ENCODE measurements around the gene AP3B1. TPM values are rescaled to one million over a fixed set of nuclear protein-coding genes. Genes with fewer than 3 reads are reported as not detected.

AP3B1 gene
- total and polyA plus RNA-seq, 4 experiments from 2014 or later: 18.2 to 36.9 (median 31.7) TPM

DNA sequence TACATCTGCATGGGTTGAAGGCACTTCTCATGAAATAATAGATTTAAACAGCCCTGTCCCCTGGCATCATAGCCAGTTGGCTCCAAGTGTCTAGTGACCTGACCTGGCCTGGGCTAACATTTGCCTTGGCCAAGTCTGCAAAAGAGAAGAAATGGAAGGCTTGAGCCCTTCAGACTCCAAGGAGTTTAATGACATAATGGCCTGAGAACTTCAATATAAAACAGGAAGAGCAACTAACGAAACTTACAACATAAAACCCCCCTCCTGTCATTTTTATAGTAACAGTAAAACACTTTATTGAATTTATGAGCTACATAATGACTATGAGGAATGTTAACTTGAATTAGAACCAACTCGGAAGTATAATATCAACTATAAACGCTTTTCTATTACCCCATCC lies 299.6 kb downstream of the AP3B1 start:
- POLR2A ChIA-PET (ENCODE audit: partially characterized antibody): no interaction called here

DNA sequence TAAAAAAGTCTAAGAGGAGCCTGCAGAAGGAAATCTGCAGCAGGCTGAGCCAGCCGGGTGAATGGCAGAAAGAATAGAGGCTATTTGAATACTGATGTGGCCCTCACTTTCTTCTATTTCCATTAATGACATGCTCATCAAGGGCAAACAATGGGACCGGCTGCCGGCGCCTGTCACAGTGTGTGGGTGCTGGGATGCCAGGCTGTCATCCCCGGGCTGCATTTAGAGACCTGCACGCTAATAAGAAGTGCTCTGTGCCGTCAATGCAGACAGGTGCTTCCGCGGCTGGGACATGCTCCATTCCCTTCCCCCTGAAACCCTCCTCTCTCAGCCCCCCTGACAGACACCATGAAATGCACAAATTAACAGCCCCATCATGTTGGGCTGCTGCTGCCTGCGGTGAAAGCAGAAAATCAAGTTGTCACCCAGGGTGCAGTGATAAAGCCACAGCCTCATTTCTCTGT lies 300.6 kb downstream of the AP3B1 start:
- no peak overlapping the region for H3K27ac Mint-ChIP-seq
- Histone ChIP-seq H3K27ac (ENCODE audit: low read depth, low read length) (no peak overlapping the region), H3K9me3 (ENCODE audit: control insufficient read depth in 1 of 2, low read length in 2 of 2) (no peaks in the 10 kb centered on the region), H3K4me3 (ENCODE audit: low read length in 2 of 2) (no peak overlapping the region), H3K36me3 (ENCODE audit: insufficient read depth, low read length) (no peaks in the 10 kb centered on the region), H3K4me1 (ENCODE audit: insufficient read depth, low read length) (no peaks in the 10 kb centered on the region), H3K27me3 (ENCODE audit: insufficient read depth, low read length) (no peaks in the 10 kb centered on the region)
- intact Hi-C loops (cut with micrococcal nuclease): no loop called here
- ChIA-PET POLR2A (ENCODE audit: partially characterized antibody) (no interaction called here), CTCF (ENCODE audit: partially characterized antibody) (no interaction called here)
- H3K9me3 Mint-ChIP-seq: peaks cover 0 to 1% (median 0%) of the 10 kb centered on the region in 8 donors
- no peak overlapping the region for H3K4me3 Mint-ChIP-seq
- no peaks in the 10 kb centered on the region for H3K27me3 Mint-ChIP-seq
- H3K4me1 Mint-ChIP-seq: no peaks in the 10 kb centered on the region
- no peak for DNase-seq
- peaks cover 25 to 29% of the 10 kb centered on the region in 2 donors for H3K36me3 Mint-ChIP-seq

More for the DNA sequence above, 299.6 kb downstream of the AP3B1 start:
- Mint-ChIP-seq H3K4me3 (no peak overlapping the region), H3K36me3 (peaks cover 32 to 36% of the 10 kb centered on the region in 2 donors), H3K27me3 (no peaks in the 10 kb centered on the region), H3K9me3 (peaks cover 0 to 1% (median 0%) of the 10 kb centered on the region in 8 donors), H3K4me1 (no peaks in the 10 kb centered on the region), H3K27ac (peak overlapping the region in 1 of 7 donors; percentile 8)
- no peaks in the 10 kb centered on the region for H3K4me1 ChIP-seq (ENCODE audit: insufficient read depth, low read length)
- no peak overlapping the region for H3K4me3 ChIP-seq (ENCODE audit: low read length in 2 of 2)
- no peak for DNase-seq
- no peaks in the 10 kb centered on the region for H3K27me3 ChIP-seq (ENCODE audit: insufficient read depth, low read length)
- no peaks in the 10 kb centered on the region for H3K9me3 ChIP-seq (ENCODE audit: control insufficient read depth in 1 of 2, low read length in 2 of 2)
- H3K36me3 ChIP-seq (ENCODE audit: insufficient read depth, low read length): no peaks in the 10 kb centered on the region
- CTCF ChIA-PET (ENCODE audit: partially characterized antibody): no interaction called here
- no peak overlapping the region for H3K27ac ChIP-seq (ENCODE audit: low read depth, low read length)
- intact Hi-C loops (cut with micrococcal nuclease): no loop called here

DNA sequence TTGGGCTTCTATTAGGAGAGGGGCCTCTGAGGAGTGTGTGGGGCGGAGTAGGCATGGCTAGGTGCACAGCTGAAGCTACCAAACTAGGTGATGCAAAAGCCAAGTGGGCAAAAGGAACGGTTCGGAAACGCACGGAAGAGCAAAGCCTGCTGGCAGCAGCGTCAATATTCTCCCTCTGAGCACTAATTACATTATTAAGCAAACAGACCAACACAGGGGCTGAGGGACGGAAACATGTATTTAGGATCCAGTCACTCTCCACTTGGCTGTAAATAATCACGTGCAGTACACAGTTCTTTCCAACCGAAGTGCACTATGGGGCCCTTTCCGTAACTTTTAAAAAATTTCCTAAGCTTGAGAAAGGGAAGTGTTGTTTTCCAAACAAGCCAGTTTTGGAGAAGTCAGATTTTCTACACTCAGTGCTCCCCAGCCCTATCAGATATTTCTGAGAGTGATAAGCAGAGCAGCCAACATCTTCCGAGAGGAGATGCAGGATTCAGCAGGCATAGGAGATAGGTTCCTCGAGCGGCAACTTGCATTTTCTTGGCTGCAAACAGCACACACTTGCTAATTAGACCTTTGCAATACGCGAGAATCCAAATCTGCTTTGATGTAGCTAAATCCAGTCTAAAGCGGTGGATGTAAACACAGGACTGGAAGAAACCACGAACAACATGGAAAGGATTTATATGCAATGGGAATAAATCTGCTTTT lies 301.2 kb downstream of the AP3B1 start:
- Mint-ChIP-seq H3K27ac (no peak overlapping the region), H3K4me1 (no peaks in the 10 kb centered on the region), H3K36me3 (peaks cover 23 to 24% of the 10 kb centered on the region in 2 donors), H3K27me3 (no peaks in the 10 kb centered on the region), H3K4me3 (no peak overlapping the region), H3K9me3 (peaks cover 0 to 1% (median 0%) of the 10 kb centered on the region in 8 donors)
- Histone ChIP-seq H3K27ac (ENCODE audit: low read depth, low read length) (no peak overlapping the region), H3K9me3 (ENCODE audit: control insufficient read depth in 1 of 2, low read length in 2 of 2) (no peaks in the 10 kb centered on the region), H3K27me3 (ENCODE audit: insufficient read depth, low read length) (no peaks in the 10 kb centered on the region), H3K4me3 (ENCODE audit: low read length in 2 of 2) (no peak overlapping the region), H3K36me3 (ENCODE audit: insufficient read depth, low read length) (no peaks in the 10 kb centered on the region), H3K4me1 (ENCODE audit: insufficient read depth, low read length) (no peaks in the 10 kb centered on the region)
- CTCF ChIA-PET (ENCODE audit: partially characterized antibody): no interaction called here
- intact Hi-C loops (cut with micrococcal nuclease): no loop called here
- no peak for DNase-seq
- POLR2A ChIA-PET (ENCODE audit: partially characterized antibody): no interaction called here

DNA sequence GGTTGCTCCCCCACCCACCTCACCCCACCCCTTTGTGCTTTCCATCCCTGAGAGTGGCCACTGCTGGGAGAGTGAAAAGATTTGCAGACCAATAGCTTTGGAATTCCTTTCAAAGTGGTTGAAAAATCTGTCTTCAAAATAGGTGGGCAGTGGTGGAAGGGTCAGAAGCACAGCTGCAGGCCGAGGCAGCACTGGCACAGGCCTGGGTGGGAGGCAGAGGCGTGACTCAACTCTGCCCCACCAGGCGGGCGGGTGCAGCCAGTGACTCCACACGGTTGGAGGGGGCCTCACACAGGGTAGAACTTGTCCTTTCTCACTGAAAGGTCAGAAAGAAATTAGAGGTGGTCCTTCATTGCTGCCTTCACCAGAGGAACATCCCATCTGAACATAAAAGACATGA lies 303.4 kb downstream of the AP3B1 start:
- Histone ChIP-seq H3K27me3 (ENCODE audit: insufficient read depth, low read length) (no peaks in the 10 kb centered on the region), H3K9me3 (ENCODE audit: control insufficient read depth in 1 of 2, low read length in 2 of 2) (no peaks in the 10 kb centered on the region), H3K4me1 (ENCODE audit: insufficient read depth, low read length) (no peaks in the 10 kb centered on the region), H3K36me3 (ENCODE audit: insufficient read depth, low read length) (no peaks in the 10 kb centered on the region), H3K27ac (ENCODE audit: low read depth, low read length) (no peak overlapping the region), H3K4me3 (ENCODE audit: low read length in 2 of 2) (no peak overlapping the region)
- no peaks in the 10 kb centered on the region for H3K27me3 Mint-ChIP-seq
- CTCF ChIA-PET (ENCODE audit: partially characterized antibody): interaction anchor here (0.6 kb wide), 1 partner anchor 1549 kb away, joined by 3 read pairs; no protein-coding TSS in a partner anchor
- DNase-seq: no peak
- H3K36me3 Mint-ChIP-seq: peaks cover 15 to 17% of the 10 kb centered on the region in 2 donors
- H3K4me1 Mint-ChIP-seq: no peaks in the 10 kb centered on the region
- H3K4me3 Mint-ChIP-seq: no peak overlapping the region
- peaks cover 0 to 1% (median 0%) of the 10 kb centered on the region in 8 donors for H3K9me3 Mint-ChIP-seq
- intact Hi-C loops (cut with micrococcal nuclease): no loop called here
- POLR2A ChIA-PET (ENCODE audit: partially characterized antibody): no interaction called here
- H3K27ac Mint-ChIP-seq: no peak overlapping the region

DNA sequence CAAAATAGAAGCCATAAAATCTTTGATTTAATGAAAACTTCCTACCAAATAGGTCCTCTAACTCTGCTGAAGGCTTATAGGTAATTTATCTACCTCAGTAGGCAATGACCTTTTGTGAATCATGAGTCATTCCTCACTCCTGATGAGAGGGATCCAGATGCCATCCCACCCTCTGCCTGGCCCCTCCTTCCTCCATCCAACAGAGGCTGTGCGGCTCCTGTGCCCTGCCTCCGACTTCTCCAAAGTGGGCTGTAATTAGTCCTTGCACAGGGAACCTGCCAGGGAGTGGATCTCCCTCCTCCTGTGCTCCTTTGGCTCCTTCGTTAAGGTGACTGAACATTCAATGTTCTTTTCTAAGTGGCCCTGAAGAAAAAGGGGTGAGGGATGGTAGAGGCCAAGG lies 304.5 kb downstream of the AP3B1 start:
- intact Hi-C loops (cut with micrococcal nuclease): no loop called here
- Mint-ChIP-seq H3K9me3 (no peaks in the 10 kb centered on the region), H3K4me1 (peaks cover 0 to 1% (median 0%) of the 10 kb centered on the region in 4 donors), H3K27me3 (no peaks in the 10 kb centered on the region), H3K27ac (no peak overlapping the region), H3K4me3 (no peak overlapping the region), H3K36me3 (peaks cover 6 to 10% of the 10 kb centered on the region in 2 donors)
- no peak for DNase-seq
- POLR2A ChIA-PET (ENCODE audit: partially characterized antibody): no interaction called here
- Histone ChIP-seq H3K36me3 (ENCODE audit: insufficient read depth, low read length) (no peaks in the 10 kb centered on the region), H3K9me3 (ENCODE audit: control insufficient read depth in 1 of 2, low read length in 2 of 2) (no peaks in the 10 kb centered on the region), H3K27me3 (ENCODE audit: insufficient read depth, low read length) (no peaks in the 10 kb centered on the region), H3K4me1 (ENCODE audit: insufficient read depth, low read length) (no peaks in the 10 kb centered on the region), H3K27ac (ENCODE audit: low read depth, low read length) (no peak overlapping the region), H3K4me3 (ENCODE audit: low read length in 2 of 2) (no peak overlapping the region)
- CTCF ChIA-PET (ENCODE audit: partially characterized antibody): no interaction called here

DNA sequence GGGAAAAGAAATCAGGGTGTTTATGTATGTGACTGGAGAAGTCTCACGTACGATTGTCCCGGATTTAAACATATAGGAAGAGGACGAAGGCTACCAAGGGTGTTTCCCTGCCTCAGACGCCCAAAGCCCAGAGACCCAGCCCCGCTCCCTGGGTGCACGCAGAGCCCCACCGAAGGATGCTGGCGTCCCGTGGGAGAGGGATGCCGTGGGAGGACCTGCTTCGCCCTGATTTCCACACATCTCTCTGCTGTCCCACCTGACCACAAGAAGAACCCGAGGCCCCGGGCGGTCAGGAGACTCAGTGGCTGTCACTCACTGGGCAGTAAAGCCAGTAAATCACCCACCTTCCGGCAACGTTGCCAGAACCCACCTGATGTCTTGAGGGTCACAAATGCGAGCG lies 306.5 kb downstream of the AP3B1 start:
- H3K27ac Mint-ChIP-seq: no peak overlapping the region
- no peaks in the 10 kb centered on the region for H3K27me3 Mint-ChIP-seq
- H3K36me3 Mint-ChIP-seq: peaks cover 3 to 5% of the 10 kb centered on the region in 2 donors
- H3K4me3 ChIP-seq (ENCODE audit: low read length in 2 of 2): no peak overlapping the region
- H3K9me3 ChIP-seq (ENCODE audit: control insufficient read depth in 1 of 2, low read length in 2 of 2): no peaks in the 10 kb centered on the region
- H3K36me3 ChIP-seq (ENCODE audit: insufficient read depth, low read length): no peaks in the 10 kb centered on the region
- no peaks in the 10 kb centered on the region for H3K27me3 ChIP-seq (ENCODE audit: insufficient read depth, low read length)
- no peaks in the 10 kb centered on the region for H3K4me1 ChIP-seq (ENCODE audit: insufficient read depth, low read length)
- no peak overlapping the region for H3K4me3 Mint-ChIP-seq
- H3K9me3 Mint-ChIP-seq: no peaks in the 10 kb centered on the region
- CTCF ChIA-PET (ENCODE audit: partially characterized antibody): no interaction called here
- H3K27ac ChIP-seq (ENCODE audit: low read depth, low read length): no peak overlapping the region
- POLR2A ChIA-PET (ENCODE audit: partially characterized antibody): no interaction called here
- intact Hi-C loops (cut with micrococcal nuclease): no loop called here
- no peak for DNase-seq
- H3K4me1 Mint-ChIP-seq: peaks cover 0 to 1% (median 0%) of the 10 kb centered on the region in 4 donors

DNA sequence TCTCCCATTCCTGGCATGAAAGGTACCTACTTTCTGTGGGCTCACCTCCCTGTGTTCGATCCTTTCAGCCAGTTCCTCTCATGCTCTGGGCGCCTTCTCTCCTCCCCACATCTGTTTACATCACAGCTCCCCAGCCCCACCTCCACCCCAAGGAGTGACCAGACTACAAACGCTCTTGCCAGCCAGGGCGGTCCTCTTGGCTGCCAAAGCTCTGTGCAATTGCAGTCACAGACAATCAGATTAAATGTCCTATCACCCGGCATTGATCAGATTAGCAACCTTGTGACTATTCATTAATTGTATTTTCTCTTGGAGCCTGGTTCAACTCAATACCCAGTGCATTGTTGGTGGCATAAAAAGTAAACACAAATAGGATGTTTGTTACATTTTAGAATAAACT lies 307.2 kb downstream of the AP3B1 start:
- Histone ChIP-seq H3K4me1 (ENCODE audit: insufficient read depth, low read length) (no peaks in the 10 kb centered on the region), H3K27me3 (ENCODE audit: insufficient read depth, low read length) (no peaks in the 10 kb centered on the region), H3K27ac (ENCODE audit: low read depth, low read length) (no peak overlapping the region), H3K9me3 (ENCODE audit: control insufficient read depth in 1 of 2, low read length in 2 of 2) (no peaks in the 10 kb centered on the region), H3K36me3 (ENCODE audit: insufficient read depth, low read length) (no peaks in the 10 kb centered on the region), H3K4me3 (ENCODE audit: low read length in 2 of 2) (no peak overlapping the region)
- CTCF ChIA-PET (ENCODE audit: partially characterized antibody): no interaction called here
- POLR2A ChIA-PET (ENCODE audit: partially characterized antibody): no interaction called here
- Mint-ChIP-seq H3K27ac (no peak overlapping the region), H3K36me3 (no peaks in the 10 kb centered on the region), H3K27me3 (no peaks in the 10 kb centered on the region), H3K9me3 (no peaks in the 10 kb centered on the region), H3K4me3 (no peak overlapping the region), H3K4me1 (peaks cover 0 to 1% (median 0%) of the 10 kb centered on the region in 4 donors)
- no peak for DNase-seq
- intact Hi-C loops (cut with micrococcal nuclease): no loop called here
